H1 (cell line): ENCODE measurements around the gene CTIF. TPM values are rescaled to one million over a fixed set of nuclear protein-coding genes. Genes with fewer than 3 reads are reported as not detected.

Experiments
- POLR2A ChIP-seq, 2 experiments: IDR thresholded peaks; 1 replicate in 1 of 2; 2 replicates in 1 of 2; pipeline ENCODE4 v1.6.1; 2011; ENCODE audit warnings: low read depth in 2 of 2, low read length in 2 of 2, mild to moderate bottlenecking in 2 of 2; ENCODE audit errors: control extremely low read depth in 1 of 2
- SP1 ChIP-seq: IDR thresholded peaks from 2 replicates; pipeline ENCODE4 v1.6.1; 2011; ENCODE audit warnings: low read depth, low read length
- SUZ12 ChIP-seq: fragments of 200-600 bp; sonication (generic); IDR thresholded peaks from 2 replicates; pipeline ENCODE4 v1.6.1; 2012; ENCODE audit warnings: mild to moderate bottlenecking, inconsistent platforms, low read length, moderate library complexity, mixed read lengths
- TAF1 ChIP-seq: IDR thresholded peaks from 2 replicates; pipeline ENCODE4 v1.6.1; 2011; ENCODE audit warnings: mild to moderate bottlenecking, low read depth, low read length
- polyA plus RNA-seq, 7 experiments: library from polyadenylated mRNA; depleted of rRNA in 3 of 7; stranded (reverse) in 5 of 7; unstranded in 2 of 7; fragments of >200 nt in 5 of 7; fragments of 200-250 nt in 2 of 7; gene quantifications; 1 replicate in 5 of 7; 2 replicates in 1 of 7; 4 replicates in 1 of 7; pipeline versions ENCODE4 v1.2.1 to v1.2.3, GENCODE V29; 2011 to 2013; ENCODE audit warnings: missing spikeins in 2 of 7, mixed read lengths in 2 of 7
- total RNA-seq: library from RNA; stranded (reverse); fragmentation: NEBNext Ultra II Directional; extraction: Animal tissue kit (Norgen Biotek cat#: 25700); gene quantifications from 2 replicates; pipeline ENCODE4 v1.2.1, GENCODE V29; 2021

Gene CTIF
- total and polyA plus RNA-seq, 2 of the 8 experiments (the other 6 are each of a cell fraction or from before 2014, with no cell fraction given), result 9.0 to 17.8 TPM

DNA sequence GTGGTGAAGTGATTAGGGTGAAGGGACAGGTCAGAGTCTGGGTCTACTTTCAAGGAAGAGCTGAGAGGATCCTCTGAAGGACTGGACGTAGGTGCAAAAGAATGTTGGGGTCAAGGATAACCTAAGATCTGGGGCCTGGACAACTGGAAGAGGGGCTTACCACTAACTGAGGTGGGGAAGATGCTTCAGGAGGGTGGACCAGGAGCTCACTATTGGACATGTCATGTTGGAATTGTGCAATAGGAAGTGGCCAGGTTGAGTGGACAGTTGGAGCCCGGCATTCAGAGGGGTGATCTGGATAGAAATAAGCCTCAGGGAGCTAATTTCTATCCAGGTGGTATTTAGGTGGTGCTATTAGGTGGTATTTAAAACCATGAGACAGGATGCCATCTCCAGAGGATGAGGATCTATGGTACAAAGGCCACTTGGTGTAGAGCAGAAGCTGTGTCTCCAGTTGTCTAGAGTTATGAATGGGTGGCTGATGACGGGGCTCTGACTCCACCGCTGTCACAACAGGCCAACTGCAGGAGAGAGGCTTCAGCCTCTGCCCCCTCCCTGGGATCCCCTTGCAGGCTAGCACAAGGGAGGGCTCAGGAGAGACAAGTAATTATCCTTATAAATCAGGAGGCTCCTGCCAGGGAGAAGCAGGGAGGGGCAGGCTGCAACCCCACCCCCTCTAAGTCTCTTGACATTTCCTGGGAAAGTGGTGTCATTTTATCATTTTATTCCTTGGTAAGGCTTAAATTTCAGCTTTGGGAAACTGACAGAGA lies 254.0 kb downstream of the CTIF start (continued):
- no peak for TF ChIP-seq SUZ12
- TF ChIP-seq POLR2A (IDR thresholded peaks at IDR 0.05; ENCODE audit: control extremely low read depth in 1 of 2, low read depth in 2 of 2, low read length in 2 of 2), result no peak
- no peak for TF ChIP-seq SP1
- TF ChIP-seq TAF1, result no peak
